HG03378 (cell line): ENCODE results near the gene EMC1.
"Not testable (repeated sequence)": the region's sequence is repeated elsewhere in the genome, so short reads cannot be mapped to it uniquely, and the experiment has no call there.

Experiments
- ATAC-seq: cut with Tn5 transposase; IDR thresholded peaks from one replicate; pipeline ENCODE4 v1.9.1; 2021; ENCODE audit warnings: mild to moderate bottlenecking, moderate library complexity; ENCODE audit not compliant: unreplicated experiment

Gene EMC1

GRCh38 chr1:19251305-19252196, at the start of gene EMC1, which contains the start of gene MRTO4:
EMC1 (minus strand) TSS chr1:19251524; CDS start chr1:19251509, 15 bp downstream.
MRTO4 (plus strand) TSS chr1:19251805; CDS start chr1:19251836, 31 bp downstream.
- ATAC-seq: peak; percentile 71

GRCh38 chr1:19300211-19300610, 48.9 kb upstream of the EMC1 start:
- no peak for ATAC-seq

- ATAC-seq: no peak
Observed at GRCh38 chr1:19294638-19295037, 43.3 kb upstream of the EMC1 start.

GRCh38 chr1:19289244-19289643, 37.9 kb upstream of the EMC1 start:
- ATAC-seq: no peak

- ATAC-seq: not testable (repeated sequence)
Observed at GRCh38 chr1:19288324-19289241, 37.3 kb upstream of the EMC1 start, which contains the start of gene AKR7A3. AKR7A3 (minus strand) TSS chr1:19288770; CDS start chr1:19288709, 61 bp downstream.

GRCh38 chr1:19287436-19288185, 36.3 kb upstream of the EMC1 start:
- ATAC-seq: no peak

- not testable (repeated sequence) for ATAC-seq
Observed at GRCh38 chr1:19285807-19286206, 34.5 kb upstream of the EMC1 start.

- ATAC-seq: not testable (repeated sequence)
Observed at GRCh38 chr1:19285366-19285765, 34.0 kb upstream of the EMC1 start.

GRCh38 chr1:19284881-19285280, 33.6 kb upstream of the EMC1 start:
- no peak for ATAC-seq

GRCh38 chr1:19283891-19284290, 32.6 kb upstream of the EMC1 start:
- ATAC-seq: no peak

- no peak for ATAC-seq
Observed at GRCh38 chr1:19274636-19275035, 23.3 kb upstream of the EMC1 start.

GRCh38 chr1:19273844-19274531, 22.7 kb upstream of the EMC1 start:
- ATAC-seq: not testable (repeated sequence)

GRCh38 chr1:19273106-19273843, 22.0 kb upstream of the EMC1 start:
- no peak for ATAC-seq

- no peak for ATAC-seq
Observed at GRCh38 chr1:19272064-19272463, 20.7 kb upstream of the EMC1 start.

GRCh38 chr1:19270343-19270730, 19.0 kb upstream of the EMC1 start:
- ATAC-seq: not testable (repeated sequence)

- ATAC-seq: not testable (repeated sequence)
Observed at GRCh38 chr1:19269427-19270342, 18.4 kb upstream of the EMC1 start.

- no peak for ATAC-seq
Observed at GRCh38 chr1:19268445-19268844, 17.1 kb upstream of the EMC1 start.

- ATAC-seq: no peak
Observed at GRCh38 chr1:19262744-19263143, 11.4 kb upstream of the EMC1 start.
